NAMALWA (cell line): Measurements from ENCODE around the gene ARAP3.

Experiments
- DNase-seq: peaks from one replicate; pipeline ENCODE4 v3.0.0-alpha.2; 2015; ENCODE audit warnings: low spot score

ARAP3 gene

DNA sequence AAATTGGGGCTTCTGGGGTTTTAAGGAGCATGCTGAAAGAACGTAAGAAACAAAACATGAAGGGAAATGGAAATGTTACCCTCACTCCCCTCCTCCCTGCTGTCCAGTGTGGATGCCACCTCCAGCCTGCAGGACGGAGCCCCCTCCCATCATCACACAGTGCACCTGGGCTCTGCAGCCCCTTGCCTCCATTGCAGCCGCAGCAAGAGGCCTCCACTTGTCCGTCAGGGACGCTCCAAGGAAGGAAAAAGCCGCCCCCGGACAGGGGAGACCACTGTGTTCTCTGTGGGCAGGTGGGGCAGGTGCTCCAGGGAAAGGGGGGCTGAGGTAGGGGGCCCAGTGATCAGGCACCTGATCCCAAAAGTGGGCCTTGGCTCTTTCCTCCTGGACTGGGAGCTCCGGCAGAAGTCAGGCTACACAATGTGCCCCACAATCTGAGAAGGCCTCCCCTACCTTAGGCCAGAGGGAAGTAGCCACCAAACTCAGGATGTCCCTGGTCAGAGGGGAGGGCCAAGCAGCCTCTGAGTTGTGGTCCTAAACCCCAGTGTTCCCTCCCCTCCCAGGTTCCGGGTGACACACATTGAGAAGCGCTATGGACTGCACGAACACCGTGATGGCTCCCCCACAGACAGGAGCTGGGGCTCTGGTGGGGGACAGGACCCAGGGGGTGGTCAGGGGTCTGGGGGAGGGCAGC lies 42.5 kb downstream of the ARAP3 start:
- no peak for DNase-seq

DNA sequence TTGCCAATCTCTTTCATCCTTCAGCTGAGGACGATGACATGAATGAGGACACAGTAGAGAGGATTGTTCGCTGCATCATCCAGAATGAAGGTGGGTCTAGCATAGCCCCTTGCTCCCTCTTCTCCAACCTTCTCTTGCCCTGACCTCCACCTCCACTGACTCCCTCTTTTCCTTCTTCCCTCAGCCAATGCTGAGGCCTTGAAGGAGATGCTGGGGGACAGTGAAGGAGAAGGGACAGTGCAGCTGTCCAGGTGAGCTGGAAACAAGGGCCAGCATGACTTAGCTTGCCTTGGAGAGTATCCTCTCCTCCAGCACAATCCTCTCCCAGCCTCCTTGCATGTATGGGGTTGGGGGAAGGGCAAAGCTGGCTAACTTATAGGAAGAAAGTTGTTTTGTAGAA lies 43.3 kb downstream of the ARAP3 start:
- DNase-seq = no peak

DNA sequence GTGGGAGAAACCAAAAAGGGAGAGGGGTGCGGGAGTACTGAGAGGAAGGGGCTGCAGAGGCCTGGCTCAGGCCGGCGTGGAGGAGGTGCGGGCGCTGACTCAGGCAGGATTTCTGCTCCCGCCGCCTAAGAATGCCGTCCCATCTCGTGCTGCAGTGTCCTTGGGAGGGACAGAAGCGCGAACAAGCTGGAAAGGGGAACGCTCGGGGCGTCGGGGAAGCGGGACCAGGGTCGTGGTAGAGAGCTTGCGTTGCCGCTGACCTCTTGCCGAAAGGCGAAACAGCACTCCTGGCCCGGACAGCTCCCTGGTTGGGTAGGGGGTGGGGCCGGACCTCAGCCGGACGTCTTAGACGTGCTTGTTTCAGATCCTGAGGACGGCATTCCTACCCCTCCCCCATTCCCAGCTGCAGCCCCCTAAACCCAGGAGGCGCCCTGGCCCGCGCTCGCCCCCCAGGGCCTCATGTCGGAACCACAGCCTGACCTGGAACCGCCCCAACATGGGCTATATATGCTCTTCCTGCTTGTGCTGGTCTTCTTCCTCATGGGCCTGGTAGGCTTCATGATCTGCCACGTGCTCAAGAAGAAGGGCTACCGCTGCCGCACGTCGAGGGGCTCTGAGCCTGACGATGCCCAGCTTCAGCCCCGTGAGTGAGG lies 44.1 kb downstream of the ARAP3 start:
- peak; percentile 87 for DNase-seq

DNA sequence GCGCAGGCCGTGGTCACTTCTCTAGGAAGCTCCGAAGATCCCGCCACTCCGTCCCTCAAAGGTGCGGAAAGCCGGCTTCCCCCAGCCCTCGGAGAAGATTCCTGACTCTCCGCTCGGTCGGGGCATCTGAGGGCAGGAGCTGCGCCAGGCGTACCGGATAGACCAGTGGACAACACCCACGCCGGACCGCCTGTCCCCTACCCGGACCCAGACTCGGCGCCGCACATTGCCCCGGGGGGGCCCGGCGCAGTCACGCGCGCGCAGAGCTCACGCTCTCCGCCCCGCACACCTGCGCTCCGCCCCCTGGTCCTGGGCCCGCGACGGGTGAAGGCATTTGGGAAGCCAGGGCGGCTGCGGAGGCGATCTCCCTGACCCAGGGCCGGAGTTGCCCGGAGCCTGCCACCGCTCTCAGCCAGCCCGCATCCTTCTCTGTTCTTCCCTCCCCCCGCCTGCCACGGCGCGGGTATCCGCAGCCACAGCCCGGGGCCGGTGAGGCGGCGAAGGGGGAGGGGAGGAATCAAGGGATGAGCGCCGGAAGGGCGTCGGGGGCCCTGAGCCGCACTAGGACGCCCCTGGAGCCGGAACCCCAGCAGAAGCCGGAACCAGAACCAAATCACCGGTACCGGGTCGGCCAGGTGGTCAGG lies 44.8 kb downstream of the ARAP3 start:
- peak; percentile 72 for DNase-seq

DNA sequence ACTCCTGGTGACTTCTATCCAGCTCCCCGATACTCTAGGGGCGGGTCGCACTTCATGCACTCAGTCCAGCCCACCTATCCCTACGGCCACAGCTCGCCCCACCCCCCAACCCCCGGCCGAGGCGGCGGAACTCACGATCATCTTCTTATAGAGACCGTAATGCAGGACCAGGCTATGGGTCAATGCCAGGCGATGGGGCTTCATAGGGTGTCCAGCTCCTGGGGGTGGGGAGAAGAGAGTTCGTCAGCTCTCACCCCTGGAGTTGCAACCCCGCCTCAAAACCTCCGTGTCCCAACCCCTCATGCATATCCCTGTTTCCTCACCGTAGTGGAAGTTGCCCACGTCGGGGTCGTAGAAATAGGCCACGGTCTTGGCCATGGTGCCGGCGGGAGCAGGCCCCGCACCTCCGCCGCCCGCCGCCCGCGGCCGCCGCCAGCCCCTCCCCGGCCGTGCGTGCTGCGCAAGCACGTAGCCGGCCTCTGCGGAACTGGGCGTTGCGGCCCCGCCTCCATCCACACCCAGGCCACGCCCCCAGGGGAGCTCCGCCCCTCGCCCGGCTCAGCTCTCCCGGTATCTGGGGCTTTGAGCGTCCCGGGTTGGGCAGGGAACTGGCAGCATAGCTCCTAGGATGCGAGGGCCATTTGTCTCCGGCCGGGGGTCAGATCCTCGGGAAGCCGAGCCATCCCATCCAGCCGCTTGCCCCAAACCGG lies 45.5 kb downstream of the ARAP3 start, which contains the start of the genes HDAC3 and RELL2:
HDAC3 (minus strand) TSS at position 437 of the 710 bp plus-strand sequence; CDS start at position 378, 59 bp downstream.
RELL2 (plus strand) TSS at position 585 of the 710 bp plus-strand sequence. CDS start 1,229 bp downstream, outside the sequence.
- peak; percentile 90 for DNase-seq

DNA sequence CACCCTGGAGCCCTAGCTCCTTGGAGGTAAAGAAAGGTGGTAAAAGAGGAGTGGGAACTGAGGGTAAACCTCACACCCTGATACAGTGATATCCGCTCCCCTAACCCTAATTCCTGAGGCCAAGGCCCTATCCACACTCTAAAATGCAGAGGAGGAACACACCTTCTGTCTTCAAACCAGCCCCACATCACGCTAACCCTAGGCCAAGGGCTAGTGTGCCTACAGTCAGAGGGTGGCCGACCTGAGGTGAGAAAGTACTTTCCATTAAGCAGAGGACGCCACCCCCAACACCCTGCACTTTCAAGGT lies 46.0 kb downstream of the ARAP3 start:
- no peak for DNase-seq

DNA sequence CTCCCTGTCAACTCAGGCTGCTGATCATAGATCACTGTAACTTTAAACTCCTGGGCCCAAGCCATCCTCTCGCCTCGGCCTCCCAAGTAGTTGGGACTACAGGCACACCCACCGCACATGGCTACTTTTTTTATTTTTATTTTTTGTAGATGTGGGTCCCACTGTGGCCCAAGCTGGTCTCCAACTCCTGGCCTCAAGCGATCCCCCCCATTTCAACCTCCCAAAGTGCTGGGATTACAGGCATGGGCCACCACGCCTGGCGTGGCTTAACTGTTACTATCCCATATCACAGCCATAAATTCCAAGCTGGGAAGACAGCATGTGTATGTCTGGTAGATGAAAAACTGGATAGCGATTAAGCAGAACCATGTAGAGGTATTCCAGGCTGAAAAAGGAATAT lies 46.4 kb downstream of the ARAP3 start:
- DNase-seq = no peak

DNA sequence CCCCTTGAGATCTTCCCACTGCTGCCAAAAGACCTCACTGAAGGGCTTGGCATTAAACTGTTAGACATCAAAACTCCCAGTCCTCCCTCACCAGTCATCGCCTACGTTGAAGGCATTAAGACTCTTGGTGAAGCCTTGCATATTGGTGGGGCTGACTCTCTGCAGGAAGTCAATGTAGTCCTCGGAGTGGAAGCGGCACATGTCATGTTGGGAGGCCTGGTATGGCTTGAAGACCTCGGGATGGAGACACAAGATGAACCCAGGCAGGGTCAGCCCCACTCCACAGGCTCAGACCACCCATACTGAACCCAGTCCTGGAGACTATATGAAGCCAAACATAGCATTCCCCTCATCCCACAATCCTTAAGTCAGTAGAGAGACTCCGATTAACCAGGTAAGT lies 47.3 kb downstream of the ARAP3 start:
- no peak for DNase-seq

DNA sequence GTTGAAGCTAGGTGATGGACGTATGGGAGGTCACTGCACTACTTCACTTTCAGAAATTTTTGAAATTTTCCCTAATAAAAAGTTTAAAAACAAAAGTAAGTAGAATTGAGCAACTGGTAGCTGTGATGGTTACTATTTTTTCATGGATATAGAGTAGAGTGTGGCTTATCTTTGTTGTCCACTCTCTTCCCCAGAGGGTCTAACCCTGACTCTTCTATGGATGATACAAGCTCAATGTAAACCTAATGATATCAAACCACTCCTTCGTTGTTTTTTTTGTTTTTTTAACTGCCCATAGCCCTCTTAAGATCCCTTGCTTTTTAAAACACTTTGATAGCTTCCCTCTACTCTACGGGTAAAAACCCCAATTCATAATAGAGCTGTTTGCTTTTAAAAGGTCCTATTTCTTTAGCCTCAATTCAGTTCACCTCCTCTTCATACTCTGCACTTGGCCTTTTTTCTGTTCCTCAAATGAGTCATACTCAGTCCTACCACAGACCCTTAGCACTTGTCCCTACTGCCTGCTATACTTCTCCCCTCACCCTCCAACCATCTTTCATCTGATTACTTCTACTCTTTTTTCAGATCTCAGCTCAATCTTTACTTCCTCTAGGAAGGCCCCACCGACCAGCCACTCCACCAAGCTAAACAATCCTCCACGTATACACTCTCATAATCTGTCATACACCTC lies 48.0 kb downstream of the ARAP3 start:
- no peak for DNase-seq

DNA sequence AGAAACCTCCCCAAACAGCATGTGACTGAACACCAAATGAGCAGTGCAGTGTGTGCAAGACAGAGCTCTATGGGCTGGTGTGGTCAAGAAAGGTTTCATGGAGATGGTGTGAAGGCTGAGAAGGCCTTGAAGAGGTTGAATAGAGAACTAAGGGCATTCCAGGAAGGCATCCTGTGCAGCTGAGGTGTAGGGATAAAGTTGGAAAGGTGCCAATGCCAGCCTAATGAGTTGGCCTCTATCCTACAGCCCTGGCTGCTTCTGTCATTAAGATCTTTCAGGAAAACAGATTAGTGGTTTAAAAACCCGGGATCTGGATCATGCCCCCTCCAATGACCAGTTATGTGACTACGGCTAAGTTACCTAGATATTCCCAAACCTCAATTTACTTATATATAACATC lies 49.4 kb downstream of the ARAP3 start:
- DNase-seq = no peak

DNA sequence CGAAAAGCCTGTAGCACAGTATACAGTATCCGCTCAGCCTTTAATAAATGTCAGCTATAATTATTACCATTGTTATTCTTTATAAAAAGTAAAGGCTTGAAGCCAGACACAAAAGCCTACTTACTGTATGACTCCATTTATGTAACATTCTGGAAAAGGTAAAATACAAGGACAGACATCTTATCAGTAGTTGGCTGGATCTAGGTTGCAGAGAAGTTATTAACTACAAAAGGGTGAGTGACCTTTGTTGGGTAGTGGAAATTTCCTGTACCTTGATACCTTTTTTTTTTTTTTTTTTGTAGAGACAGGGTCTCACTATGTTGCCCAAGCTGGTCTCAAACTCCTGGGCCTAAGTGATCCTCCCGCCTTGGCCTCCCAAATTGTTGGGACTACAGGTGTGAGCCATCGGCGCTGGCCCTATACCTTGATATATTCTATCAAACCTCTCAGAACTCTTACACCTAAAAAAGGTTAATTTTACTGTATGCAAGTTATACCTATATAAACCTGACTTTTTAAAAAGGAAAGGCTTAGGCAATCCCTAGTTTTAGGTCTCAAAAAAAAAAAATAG lies 51.4 kb downstream of the ARAP3 start:
- no peak for DNase-seq

DNA sequence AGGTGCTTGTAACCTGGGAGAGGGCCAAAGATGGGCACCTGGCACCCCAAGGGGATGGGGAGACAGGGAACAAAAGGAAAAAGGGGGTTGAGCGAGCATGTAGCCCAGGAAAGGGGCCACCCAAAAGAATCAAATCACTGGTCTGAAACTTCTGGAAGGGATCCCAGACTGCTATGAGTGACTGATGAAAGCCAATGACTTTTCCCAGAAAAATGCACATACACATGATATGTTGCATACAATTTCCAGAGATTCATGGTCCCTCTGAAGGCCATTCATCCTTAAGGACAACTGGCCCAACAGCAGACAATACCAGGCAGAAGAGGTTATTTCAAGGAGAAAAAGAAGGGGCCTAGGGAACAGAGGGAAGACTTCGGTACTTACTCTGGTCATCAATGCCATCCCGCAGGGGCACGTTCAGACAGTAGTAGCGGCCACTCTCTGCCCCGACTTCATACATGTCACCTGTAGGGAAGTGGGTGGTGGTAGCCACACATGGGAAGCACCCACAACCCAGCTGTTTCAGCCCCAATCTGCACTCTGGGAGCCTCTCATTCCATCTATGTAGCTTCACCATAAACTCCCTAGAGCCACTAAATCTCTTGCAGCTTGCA lies 53.7 kb downstream of the ARAP3 start:
- DNase-seq = no peak

DNA sequence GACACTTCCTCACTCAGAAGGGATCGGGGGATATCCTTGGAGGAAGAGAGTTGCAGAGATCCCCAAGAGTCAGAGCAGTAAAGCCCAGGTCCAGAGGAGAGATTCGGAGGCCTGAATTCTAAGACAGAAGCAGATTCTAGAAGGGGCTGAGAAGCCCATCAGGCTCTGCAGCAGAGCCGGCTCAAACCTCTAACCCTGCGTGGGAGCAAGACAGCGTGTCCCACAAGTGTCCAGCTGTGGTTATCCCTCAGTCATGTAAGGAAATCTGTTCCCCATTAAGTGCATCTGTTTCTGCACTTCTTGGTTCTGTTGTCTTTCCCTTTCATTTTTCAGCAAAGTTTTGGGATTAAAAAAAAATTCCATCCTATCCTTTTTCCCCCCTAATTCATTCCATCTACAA lies 58.4 kb downstream of the ARAP3 start:
- DNase-seq = no peak

DNA sequence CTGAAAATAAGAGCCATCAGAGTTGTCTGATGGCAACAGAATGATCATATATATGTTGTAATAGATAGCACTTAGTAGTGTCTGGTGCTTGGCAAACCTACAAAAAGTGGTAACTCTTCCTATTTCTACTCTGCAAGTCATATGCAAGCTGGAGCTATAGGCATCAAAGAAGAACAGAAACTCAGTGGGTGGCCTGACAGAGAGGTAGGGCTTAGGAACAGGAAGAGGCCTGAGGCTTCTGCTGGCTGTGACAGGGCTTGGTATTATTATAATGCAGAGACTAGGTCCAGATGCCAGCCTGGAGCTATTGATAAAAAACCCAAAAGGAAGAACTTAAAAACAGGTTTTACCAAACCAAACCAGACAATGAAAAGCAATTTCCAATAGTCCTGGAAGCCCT lies 58.8 kb downstream of the ARAP3 start:
- no peak for DNase-seq

DNA sequence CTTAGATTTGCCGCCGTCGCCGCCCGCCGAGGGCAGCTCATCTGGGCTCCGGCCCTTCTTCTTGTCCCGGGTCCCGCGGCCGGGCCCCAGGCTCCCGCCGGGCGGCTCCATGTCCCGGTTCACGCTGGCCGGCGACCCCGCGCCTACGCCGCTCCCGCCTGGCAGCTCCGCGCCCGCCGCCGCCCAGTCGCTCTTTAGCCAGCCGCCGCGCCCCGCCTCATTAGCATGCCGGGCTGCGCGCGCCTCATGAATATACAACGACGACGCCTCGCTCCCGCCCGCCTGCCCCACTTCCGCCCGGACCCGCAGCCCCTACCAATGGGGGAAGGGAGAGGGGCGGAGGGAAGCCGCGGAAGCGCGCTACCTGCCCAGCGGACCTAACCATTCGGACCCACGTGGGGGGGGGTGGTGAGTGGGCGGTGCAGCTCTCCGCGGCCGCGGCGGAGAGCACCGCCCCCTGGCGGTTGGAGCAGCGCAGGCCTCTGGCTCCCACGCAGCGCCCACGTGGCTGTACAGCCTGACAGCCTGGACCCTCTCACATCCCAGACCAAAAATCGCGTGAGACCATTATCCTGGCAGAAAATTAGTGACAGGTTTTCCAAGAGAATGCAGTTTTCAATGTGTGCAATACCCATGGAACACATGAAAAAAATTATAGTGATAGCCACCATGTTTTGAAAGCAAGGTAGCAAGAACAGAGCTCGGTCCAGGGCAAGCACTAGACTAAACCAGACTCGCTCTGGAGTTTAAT lies 63.1 kb downstream of the ARAP3 start, which contains the start of gene DIAPH1:
DIAPH1 (minus strand) TSS at position 197 of the 751 bp plus-strand sequence; CDS start at position 111, 86 bp downstream.
- DNase-seq = peak; percentile 97

DNA sequence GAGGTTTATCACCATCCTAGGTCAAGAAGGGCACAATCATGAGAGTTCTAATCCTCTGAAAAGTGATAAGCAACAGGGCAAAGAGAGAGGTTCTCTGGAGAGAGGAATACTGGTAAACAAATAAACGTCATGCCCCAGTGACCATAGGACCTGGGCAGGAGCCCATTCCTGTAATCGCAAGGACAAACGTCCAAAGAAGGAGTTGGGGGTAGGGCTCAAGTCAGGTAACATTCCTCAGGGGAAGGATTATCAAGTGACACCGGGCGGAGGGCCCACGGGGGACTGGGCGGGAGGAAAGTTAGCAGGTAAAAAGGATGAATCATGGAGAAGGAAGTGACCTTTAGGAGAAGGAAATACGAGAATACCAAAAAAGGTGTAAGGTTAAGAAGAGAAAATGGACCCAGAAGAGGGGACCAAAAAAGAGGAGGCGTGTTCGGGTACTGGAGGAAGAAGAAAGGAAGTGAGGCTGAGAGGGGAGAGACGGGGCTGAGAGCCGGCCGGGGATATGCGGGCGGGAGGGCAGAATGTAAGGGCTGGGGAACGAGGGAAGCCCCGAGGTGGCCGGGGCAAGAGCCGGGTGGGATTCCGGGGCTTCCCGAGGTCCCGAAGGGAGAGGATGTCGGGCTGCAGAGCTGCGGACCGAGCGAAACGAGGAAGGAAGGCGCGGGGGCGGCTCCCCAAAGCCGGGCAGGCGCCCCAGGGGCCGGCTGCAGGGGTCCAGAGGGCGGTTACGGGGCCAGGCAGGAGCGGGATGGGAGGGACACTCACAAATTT lies 63.8 kb downstream of the ARAP3 start:
- DNase-seq = peak; percentile 72

DNA sequence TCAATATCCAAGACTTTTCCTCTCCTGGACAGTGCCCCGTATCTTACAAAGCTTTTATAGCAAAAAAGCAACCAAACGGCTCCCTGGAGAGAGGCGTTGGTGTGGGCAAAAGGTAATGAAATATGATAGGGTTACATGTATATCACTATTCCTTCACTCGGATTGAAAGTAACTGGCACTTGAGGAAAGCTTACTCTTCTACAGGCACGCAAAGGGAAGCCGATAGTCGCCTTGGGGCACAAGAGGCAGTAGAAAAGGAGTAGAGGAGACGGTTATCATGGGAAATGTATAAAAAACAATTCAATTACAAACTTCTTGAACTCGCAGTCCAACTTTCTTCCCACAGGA lies 64.4 kb downstream of the ARAP3 start:
- DNase-seq = peak; percentile 22

DNA sequence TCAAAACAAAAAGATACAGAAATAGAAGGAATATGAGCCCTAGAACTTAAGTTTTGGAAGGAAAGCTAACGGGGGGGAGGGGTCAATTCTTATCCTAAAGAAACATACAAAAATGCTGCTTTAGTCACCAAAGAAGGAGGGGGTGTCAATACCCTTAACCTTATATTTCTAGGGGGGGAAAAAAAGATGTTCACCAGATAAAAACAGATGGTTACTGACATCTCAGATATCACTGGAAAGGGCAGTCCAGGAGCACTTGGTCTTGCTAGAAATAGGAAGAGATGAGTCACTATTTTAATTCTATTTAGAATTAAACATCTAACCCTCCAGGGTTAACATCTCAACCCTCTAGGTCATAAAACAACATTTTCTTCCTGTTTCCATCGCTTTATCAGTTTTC lies 64.9 kb downstream of the ARAP3 start:
- no peak for DNase-seq

DNA sequence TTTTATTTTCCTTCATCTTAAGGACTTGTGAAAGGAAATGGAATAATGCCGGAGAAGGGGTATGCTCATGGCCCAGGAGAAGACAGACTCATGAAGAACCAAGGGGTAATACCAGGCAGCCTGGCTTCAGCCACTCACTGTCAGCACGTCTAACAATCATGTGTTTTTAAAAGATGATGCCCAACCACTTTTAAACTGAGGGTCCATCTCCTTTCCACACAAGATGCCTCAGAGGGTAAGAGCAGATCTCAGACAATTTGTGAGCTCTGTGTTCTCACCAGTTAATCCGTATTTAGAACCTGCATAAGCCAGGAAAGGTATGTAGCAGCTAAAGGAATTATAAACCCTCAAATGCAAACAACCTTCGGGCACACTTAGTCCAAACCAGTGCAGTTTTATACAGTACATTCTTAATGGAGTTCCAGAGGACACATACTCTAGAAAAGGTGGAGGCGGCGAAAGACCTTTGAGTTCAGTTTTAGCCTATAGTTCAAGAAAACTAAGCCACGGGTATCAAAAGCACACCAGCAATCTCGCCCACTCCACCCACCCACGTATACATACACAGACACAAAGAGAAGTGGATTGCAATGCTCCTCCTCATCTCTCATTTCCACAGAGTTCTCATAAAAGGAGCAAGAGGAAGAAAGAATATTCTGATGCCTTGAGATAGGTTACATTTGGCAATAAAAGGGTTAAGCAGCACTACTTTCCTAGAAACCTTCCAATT lies 65.9 kb downstream of the ARAP3 start:
- no peak for DNase-seq
